Upper lobe of right lung (tissue), 1 donor: ENCODE measurements around the gene CEACAM1. TPM values are rescaled to one million over a fixed set of nuclear protein-coding genes. Genes with fewer than 3 reads are reported as not detected.
"Not testable (repeated sequence)": the region's sequence is repeated elsewhere in the genome, so short reads cannot be mapped to it uniquely, and the experiment has no call there.

Experiments used
- ATAC-seq: fragments of 200-7000 bp; cut with Tn5 transposase; one replicate; pipeline ENCODE4 v1.9.1; 2020; ENCODE audit warnings: mild to moderate bottlenecking, moderate library complexity
- DNase-seq: peaks from one replicate; pipeline ENCODE4 v3.0.0-alpha.2; 2020
- H3K27ac ChIP-seq: fragments of 200-600 bp; one replicate; pipeline ENCODE4 v1.8.0; 2022
- H3K27me3 ChIP-seq: fragments of 200-600 bp; one replicate; pipeline ENCODE4 v1.8.0; 2022; ENCODE audit warnings: mild to moderate bottlenecking
- H3K36me3 ChIP-seq: fragments of 200-600 bp; one replicate; pipeline ENCODE4 v1.8.0; 2022
- H3K4me1 ChIP-seq: fragments of 200-600 bp; one replicate; pipeline ENCODE4 v1.8.0; 2022
- H3K4me3 ChIP-seq: fragments of 200-600 bp; one replicate; pipeline ENCODE4 v1.8.0; 2022; ENCODE audit warnings: mild to moderate bottlenecking
- H3K9me3 ChIP-seq: fragments of 200-600 bp; one replicate; pipeline ENCODE4 v1.8.0; 2022
- intact Hi-C: fragments of 100-400 bp; cut with DNase I; formaldehyde crosslinking; loops from one replicate; pipeline ENCODE4 v1.11.0; 2022
- total RNA-seq: library from RNA; stranded (reverse); fragmentation: NEBNext Ultra II Directional; extraction: Animal tissue kit (Norgen Biotek cat#: 25700); gene quantifications from one replicate; pipeline ENCODE4 v1.2.1, GENCODE V29; 2021
- TF ChIP-seq, protein P1 (sequence below): fragments of 200-600 bp; IDR thresholded peaks from one replicate; pipeline ENCODE4 v1.8.0; 2022; ENCODE audit warnings: antibody characterized with exemption
- donor health status: DM: no; HTN: yes; CAD: no; lungs with severe emphysema.

CEACAM1 gene
- total RNA-seq, 1 donor from 2014 or later: 13.1 TPM

DNA sequence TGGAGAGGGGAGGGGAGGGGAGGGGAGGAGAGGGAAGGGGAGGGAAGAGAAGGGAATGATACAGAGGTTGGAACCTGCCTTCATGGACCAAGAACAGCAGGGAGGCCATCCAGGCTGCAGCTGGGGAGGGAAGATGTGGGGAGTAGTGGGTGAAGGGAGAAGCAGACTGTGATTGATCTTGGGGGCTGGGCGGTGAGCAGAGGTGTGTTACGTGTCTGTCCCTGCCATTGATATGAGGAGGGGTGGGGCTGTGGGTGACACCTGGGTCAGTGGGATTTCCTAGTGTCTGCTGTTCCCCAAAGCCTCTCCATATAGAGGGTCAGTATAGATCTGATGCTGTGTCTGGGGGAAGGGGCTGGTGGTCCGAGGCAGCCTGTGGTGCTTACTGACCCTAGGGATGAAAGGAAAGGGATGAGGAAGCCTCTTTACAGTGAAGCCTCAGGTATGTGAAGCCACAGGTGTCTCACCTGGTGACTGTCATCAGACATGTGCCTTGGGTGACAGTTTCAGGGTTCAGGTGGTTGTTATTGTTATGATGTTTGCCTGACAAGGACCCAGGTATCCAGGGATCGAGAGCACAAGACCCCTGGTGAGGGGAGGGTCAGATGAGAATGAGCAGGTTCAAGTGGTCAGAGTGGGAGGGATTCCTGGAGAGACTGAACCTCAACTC, 18.7 kb upstream of the CEACAM1 start:
- DNase-seq: no peak
- Histone ChIP-seq H3K36me3 (no peaks in the 10 kb centered on the region), H3K27ac (no peak overlapping the region), H3K27me3 (peaks cover 3% of the 10 kb centered on the region), H3K4me3 (no peak overlapping the region), H3K9me3 (no peaks in the 10 kb centered on the region), H3K4me1 (no peaks in the 10 kb centered on the region)
- TF ChIP-seq, protein P1, sequence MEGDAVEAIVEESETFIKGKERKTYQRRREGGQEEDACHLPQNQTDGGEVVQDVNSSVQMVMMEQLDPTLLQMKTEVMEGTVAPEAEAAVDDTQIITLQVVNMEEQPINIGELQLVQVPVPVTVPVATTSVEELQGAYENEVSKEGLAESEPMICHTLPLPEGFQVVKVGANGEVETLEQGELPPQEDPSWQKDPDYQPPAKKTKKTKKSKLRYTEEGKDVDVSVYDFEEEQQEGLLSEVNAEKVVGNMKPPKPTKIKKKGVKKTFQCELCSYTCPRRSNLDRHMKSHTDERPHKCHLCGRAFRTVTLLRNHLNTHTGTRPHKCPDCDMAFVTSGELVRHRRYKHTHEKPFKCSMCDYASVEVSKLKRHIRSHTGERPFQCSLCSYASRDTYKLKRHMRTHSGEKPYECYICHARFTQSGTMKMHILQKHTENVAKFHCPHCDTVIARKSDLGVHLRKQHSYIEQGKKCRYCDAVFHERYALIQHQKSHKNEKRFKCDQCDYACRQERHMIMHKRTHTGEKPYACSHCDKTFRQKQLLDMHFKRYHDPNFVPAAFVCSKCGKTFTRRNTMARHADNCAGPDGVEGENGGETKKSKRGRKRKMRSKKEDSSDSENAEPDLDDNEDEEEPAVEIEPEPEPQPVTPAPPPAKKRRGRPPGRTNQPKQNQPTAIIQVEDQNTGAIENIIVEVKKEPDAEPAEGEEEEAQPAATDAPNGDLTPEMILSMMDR: no peak
- intact Hi-C loops: no loop called here
- no peak for ATAC-seq

GRCh38 chr19:42544146-42544545, 15.9 kb upstream of the CEACAM1 start:
- DNase-seq (no peak), ATAC-seq (no peak)
- no peaks in the 10 kb centered on the region for H3K9me3 ChIP-seq
- TF ChIP-seq, protein P1: no peak
- H3K27ac ChIP-seq: no peak overlapping the region
- no peak overlapping the region for H3K4me3 ChIP-seq
- H3K27me3 ChIP-seq: peaks cover 3% of the 10 kb centered on the region
- H3K4me1 ChIP-seq: no peaks in the 10 kb centered on the region
- intact Hi-C loops: no loop called here
- no peaks in the 10 kb centered on the region for H3K36me3 ChIP-seq

GRCh38 chr19:42542791-42543190, 14.5 kb upstream of the CEACAM1 start:
- peaks cover 3% of the 10 kb centered on the region for H3K27me3 ChIP-seq
- peak; percentile 15 for DNase-seq
- H3K9me3 ChIP-seq: no peaks in the 10 kb centered on the region
- no peak overlapping the region for H3K27ac ChIP-seq
- TF ChIP-seq, protein P1: no peak
- H3K4me3 ChIP-seq: no peak overlapping the region
- intact Hi-C loops: no loop called here
- H3K4me1 ChIP-seq: no peaks in the 10 kb centered on the region
- no peak for ATAC-seq
- H3K36me3 ChIP-seq: no peaks in the 10 kb centered on the region

DNA sequence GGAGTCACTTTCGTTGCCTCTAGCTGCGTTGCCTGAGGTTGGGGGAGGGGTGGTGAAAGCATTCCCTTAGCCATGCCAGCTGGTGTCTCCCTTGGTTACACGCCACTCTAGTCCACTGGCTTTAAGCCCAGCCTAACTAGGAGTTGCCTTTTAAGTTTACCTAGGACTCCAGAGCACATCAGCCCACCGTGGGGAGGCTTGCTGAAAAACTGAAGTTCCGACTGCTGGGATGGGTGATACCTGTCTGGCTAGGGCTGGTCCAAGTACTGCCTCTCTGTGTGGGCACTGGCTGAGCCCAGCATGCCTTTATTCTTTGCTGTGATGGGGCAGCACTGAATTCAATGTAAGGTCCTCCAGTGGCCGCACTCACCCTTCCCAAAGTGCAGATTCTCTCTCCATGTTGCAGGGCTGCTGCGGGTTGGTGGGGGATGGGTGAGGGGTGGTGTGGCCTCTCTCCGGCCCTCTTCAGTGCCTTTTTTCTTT, 11.8 kb upstream of the CEACAM1 start:
- TF ChIP-seq, protein P1: no peak
- ATAC-seq (peak; percentile 35), DNase-seq (peak; percentile 52)

GRCh38 chr19:42538841-42539709, 10.8 kb upstream of the CEACAM1 start:
- ATAC-seq: no peak
- no peaks in the 10 kb centered on the region for H3K9me3 ChIP-seq
- peaks cover 3% of the 10 kb centered on the region for H3K27me3 ChIP-seq
- no peak overlapping the region for H3K27ac ChIP-seq
- no peaks in the 10 kb centered on the region for H3K36me3 ChIP-seq
- intact Hi-C loops: no loop called here
- peak; percentile 31 for DNase-seq
- TF ChIP-seq, protein P1: no peak
- H3K4me1 ChIP-seq: no peaks in the 10 kb centered on the region
- no peak overlapping the region for H3K4me3 ChIP-seq

More for the DNA sequence above, 11.8 kb upstream of the CEACAM1 start:
- Histone ChIP-seq H3K36me3 (no peaks in the 10 kb centered on the region), H3K4me1 (no peaks in the 10 kb centered on the region), H3K27me3 (peaks cover 3% of the 10 kb centered on the region), H3K9me3 (no peaks in the 10 kb centered on the region), H3K27ac (no peak overlapping the region), H3K4me3 (no peak overlapping the region)
- intact Hi-C loops: no loop called here

- ATAC-seq, H3K27ac ChIP-seq, H3K27me3 ChIP-seq, H3K36me3 ChIP-seq, intact Hi-C loops, H3K4me3 ChIP-seq, H3K4me1 ChIP-seq, H3K9me3 ChIP-seq, DNase-seq: not testable (repeated sequence)
Measured at GRCh38 chr19:42535276-42535675, 7.0 kb upstream of the CEACAM1 start.
